Transverse colon (tissue), 4 donors: ENCODE results near the gene SATB2. TPM values are rescaled to one million over a fixed set of nuclear protein-coding genes. Genes with fewer than 3 reads are reported as not detected.

Experiments used
- DNase-seq: peaks from one replicate; pipeline ENCODE4 v3.0.0-alpha.2; 2019
- H3K27ac ChIP-seq, 4 donors: fragments of 200-600 bp; sonication (generic); 2 replicates each; pipeline ENCODE4 v1.5.1; 2016 to 2018; ENCODE audit warnings: inconsistent platforms in 4 of 4
- H3K27me3 ChIP-seq: fragments of 200-600 bp; sonication (generic); 2 replicates; pipeline ENCODE4 v1.5.1; 2017; ENCODE audit warnings: inconsistent platforms
- H3K36me3 ChIP-seq, 4 donors: fragments of 200-600 bp; sonication (generic); 2 replicates each; pipeline ENCODE4 v1.5.1; 2017 to 2019; ENCODE audit warnings: inconsistent platforms in 4 of 4
- H3K4me1 ChIP-seq, 4 donors: fragments of 200-600 bp; sonication (generic); 2 replicates each; pipeline ENCODE4 v1.5.1; 2017 to 2020; ENCODE audit warnings: inconsistent platforms in 4 of 4
- H3K4me3 ChIP-seq, 4 donors: fragments of 200-600 bp; sonication (generic); 1 replicate in 1 of 4; 2 replicates in 3 of 4; pipeline versions ENCODE4 v1.5.1 to v1.6.1; 2017 to 2019; ENCODE audit warnings: inconsistent platforms in 4 of 4
- H3K9me3 ChIP-seq, 2 donors: fragments of 200-600 bp; sonication (generic); 2 replicates each; pipeline ENCODE4 v1.5.1; 2017 to 2019; ENCODE audit warnings: inconsistent platforms in 2 of 2
- EP300 ChIP-seq: sonication (generic); formaldehyde crosslinking; IDR thresholded peaks from one replicate; pipeline ENCODE4 v1.6.1; 2017; ENCODE audit warnings: antibody characterized with exemption, low read depth
- POLR2A ChIP-seq: fragments of 450-650 bp; IDR thresholded peaks from one replicate; pipeline ENCODE4 v1.6.1; 2016; ENCODE audit warnings: antibody characterized with exemption, mild to moderate bottlenecking, moderate library complexity
- POLR2AphosphoS5 ChIP-seq, 3 donors: sonication (generic); formaldehyde crosslinking; IDR thresholded peaks; one replicate each; pipeline ENCODE4 v1.6.1; 2016; ENCODE audit warnings: antibody characterized with exemption in 3 of 3
- WGBS, 2 donors: methylation state at CpG; one replicate each; pipeline ENCODE4 v1.1.5; 2018; ENCODE audit warnings: low coverage in 1 of 2; 5-methylcytosine and 5-hydroxymethylcytosine counted together
- in situ Hi-C, 4 donors: fragments of 200-750 bp; cut with MboI; loops; one replicate each; pipeline versions ENCODE4 v1.15.0 to v1.15.1; 2017; ENCODE audit warnings: low sequenced_read_pairs in 3 of 4, low pct_ligation_motif_present in 1 of 4, low pct_unique_long_range_greater_than_20kb in 1 of 4
- intact Hi-C: fragments of 100-400 bp; cut with DNase I; formaldehyde crosslinking; loops from one replicate; pipeline ENCODE4 v1.15.1; 2023; ENCODE audit warnings: low total_unique reads
- total RNA-seq, 4 donors: library from RNA; depleted of rRNA; stranded (reverse); fragments of >200 nt; gene quantifications; one replicate each; pipeline ENCODE4 v1.1.0, GENCODE V29; 2016
- TF ChIP-seq, protein P1 (sequence below), 5 experiments: fragments of 200-600 bp in 3 of 5; fragments of 450-650 bp in 2 of 5; sonication (generic) in 3 of 5; IDR thresholded peaks; 1 replicate in 2 of 5; 2 replicates in 3 of 5; pipeline ENCODE4 v1.5.1; 2016 to 2017; ENCODE audit warnings: antibody characterized with exemption in 5 of 5, inconsistent platforms in 3 of 5, mild to moderate bottlenecking in 2 of 5, moderate library complexity in 1 of 5

SATB2 gene
- total RNA-seq, 4 donors from 2014 or later: 289 to 316 (median 293) TPM

DNA sequence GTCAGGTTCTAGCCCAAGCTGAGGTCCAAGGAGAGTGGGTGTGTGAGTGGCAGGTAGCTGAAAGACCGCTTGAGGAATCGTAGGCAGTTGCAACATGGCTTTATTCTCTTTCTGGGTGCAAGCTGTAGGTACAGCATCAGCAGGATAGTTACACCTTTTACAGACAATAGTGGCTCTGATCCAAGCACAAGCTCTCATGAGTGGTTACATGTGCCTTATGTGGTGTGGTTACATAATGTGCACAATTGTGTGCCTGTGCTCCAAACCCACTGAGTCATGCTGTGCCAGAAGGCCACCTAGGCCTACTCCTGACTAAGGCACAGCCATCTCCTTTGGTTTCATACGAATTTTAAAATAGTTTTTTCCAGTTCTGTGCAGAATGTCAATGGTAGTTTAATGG is 227.6 kb downstream of the SATB2 start:
- H3K9me3 ChIP-seq: no peaks in the 10 kb centered on the region
- H3K27me3 ChIP-seq: no peaks in the 10 kb centered on the region
- in situ Hi-C loops (loop anchor here in 1 of 4 donors (25.0 kb wide), 1 partner anchor 393 kb away; no protein-coding TSS in a partner anchor), intact Hi-C loops (no loop called here)
- H3K4me1 ChIP-seq: no peaks in the 10 kb centered on the region
- H3K27ac ChIP-seq: no peak overlapping the region
- 29 to 86% methylated on average over 1 to 3 of the region's 3 CpGs for WGBS, 2 donors
- DNase-seq: no peak
- TF ChIP-seq EP300 (no peak), POLR2AphosphoS5 (IDR thresholded peaks at IDR 0.05) (no peak), POLR2A (no peak)
- TF ChIP-seq, protein P1, sequence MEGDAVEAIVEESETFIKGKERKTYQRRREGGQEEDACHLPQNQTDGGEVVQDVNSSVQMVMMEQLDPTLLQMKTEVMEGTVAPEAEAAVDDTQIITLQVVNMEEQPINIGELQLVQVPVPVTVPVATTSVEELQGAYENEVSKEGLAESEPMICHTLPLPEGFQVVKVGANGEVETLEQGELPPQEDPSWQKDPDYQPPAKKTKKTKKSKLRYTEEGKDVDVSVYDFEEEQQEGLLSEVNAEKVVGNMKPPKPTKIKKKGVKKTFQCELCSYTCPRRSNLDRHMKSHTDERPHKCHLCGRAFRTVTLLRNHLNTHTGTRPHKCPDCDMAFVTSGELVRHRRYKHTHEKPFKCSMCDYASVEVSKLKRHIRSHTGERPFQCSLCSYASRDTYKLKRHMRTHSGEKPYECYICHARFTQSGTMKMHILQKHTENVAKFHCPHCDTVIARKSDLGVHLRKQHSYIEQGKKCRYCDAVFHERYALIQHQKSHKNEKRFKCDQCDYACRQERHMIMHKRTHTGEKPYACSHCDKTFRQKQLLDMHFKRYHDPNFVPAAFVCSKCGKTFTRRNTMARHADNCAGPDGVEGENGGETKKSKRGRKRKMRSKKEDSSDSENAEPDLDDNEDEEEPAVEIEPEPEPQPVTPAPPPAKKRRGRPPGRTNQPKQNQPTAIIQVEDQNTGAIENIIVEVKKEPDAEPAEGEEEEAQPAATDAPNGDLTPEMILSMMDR (IDR thresholded peaks at IDR 0.05): no peak
- H3K4me3 ChIP-seq: no peak overlapping the region
- H3K36me3 ChIP-seq: no peaks in the 10 kb centered on the region

DNA sequence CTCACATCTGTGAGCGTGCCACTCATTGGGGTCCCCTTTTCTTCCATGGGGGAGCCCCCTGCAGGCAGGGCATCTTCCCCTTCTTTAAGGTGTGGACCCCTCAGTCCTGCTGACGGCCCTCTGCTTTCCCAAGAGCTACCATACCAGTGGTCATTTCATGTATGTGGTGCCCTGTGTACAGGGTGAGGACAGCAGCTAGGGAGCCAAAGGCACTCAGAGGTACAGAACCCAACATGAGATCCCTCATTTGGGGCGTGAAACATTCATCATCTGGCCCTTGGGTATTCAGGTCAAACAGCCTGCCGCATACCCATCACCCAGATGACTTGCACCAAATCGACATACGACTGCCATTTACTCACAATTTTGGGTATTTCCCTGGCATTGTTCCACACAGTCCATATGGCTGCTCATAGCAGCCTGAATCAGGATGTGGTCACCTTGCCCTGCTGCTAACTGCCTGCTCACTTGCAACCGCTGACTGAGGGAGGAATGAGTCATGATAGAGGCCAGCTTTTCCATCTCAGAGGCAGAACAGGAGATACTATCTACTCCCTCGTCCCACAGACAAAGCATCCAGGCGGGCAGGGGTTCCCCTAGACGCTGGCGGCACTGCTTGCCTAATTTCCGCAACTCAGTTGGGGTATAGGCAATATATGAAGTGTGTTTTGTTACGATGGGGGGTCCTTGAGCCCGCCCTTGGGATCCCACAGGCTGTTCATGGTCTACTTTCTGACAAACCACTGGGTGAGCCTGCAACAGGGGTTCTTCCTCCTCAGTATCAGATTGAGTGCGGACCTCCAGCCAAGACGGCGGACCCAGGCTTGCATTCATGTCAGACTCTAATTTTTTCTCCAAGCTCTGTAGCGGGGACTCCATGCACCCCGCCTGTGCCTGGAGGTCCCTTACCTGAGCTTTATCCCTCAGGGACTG is 228.6 kb downstream of the SATB2 start:
- no peak for TF ChIP-seq POLR2A
- no peak for TF ChIP-seq POLR2AphosphoS5 (IDR thresholded peaks at IDR 0.05)
- TF ChIP-seq, protein P1 (IDR thresholded peaks at IDR 0.05): no peak
- TF ChIP-seq EP300: no peak
- Histone ChIP-seq H3K4me1 (no peaks in the 10 kb centered on the region), H3K36me3 (no peaks in the 10 kb centered on the region), H3K27ac (no peak overlapping the region), H3K9me3 (no peaks in the 10 kb centered on the region), H3K27me3 (no peaks in the 10 kb centered on the region), H3K4me3 (no peak overlapping the region)
- in situ Hi-C loops (loop anchor here in 1 of 4 donors (25.0 kb wide), 1 partner anchor 392 kb away; no protein-coding TSS in a partner anchor), intact Hi-C loops (no loop called here)
- 81% methylated on average over 19 of the region's 19 CpGs; no CpG with 5 or more reads in 1 of the 2 donors for WGBS, 2 donors
- DNase-seq: no peak

DNA sequence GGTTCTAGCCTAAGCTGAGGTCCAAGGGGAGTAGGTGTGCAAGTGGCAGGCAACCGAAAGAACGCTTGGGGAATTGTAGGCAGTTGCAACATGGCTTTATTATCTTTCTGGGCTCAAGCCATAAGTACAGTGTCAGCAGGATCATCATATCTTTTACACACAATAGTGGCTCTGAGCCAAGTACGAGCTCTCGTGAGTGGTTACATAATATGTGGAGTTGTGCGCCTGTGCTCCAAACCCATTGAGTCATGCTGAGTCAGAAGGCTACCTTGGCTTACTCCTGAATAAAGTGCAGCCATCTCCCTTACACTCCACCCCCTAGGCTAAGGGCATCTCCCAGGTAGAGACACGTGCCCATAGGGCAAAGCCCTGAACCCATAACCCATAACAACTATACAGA is 233.9 kb downstream of the SATB2 start:
- in situ Hi-C loops: no loop called here
- Histone ChIP-seq H3K4me3 (no peak overlapping the region), H3K9me3 (no peaks in the 10 kb centered on the region), H3K27ac (no peak overlapping the region), H3K36me3 (no peaks in the 10 kb centered on the region), H3K27me3 (no peaks in the 10 kb centered on the region), H3K4me1 (no peaks in the 10 kb centered on the region)
- intact Hi-C loops: no loop called here
- DNase-seq: no peak
- 88% methylated on average over 6 of the region's 6 CpGs; no CpG with 5 or more reads in 1 of the 2 donors for WGBS, 2 donors
- TF ChIP-seq, protein P1 (IDR thresholded peaks at IDR 0.05): no peak
- TF ChIP-seq EP300 (no peak), POLR2A (no peak), POLR2AphosphoS5 (IDR thresholded peaks at IDR 0.05) (no peak)

DNA sequence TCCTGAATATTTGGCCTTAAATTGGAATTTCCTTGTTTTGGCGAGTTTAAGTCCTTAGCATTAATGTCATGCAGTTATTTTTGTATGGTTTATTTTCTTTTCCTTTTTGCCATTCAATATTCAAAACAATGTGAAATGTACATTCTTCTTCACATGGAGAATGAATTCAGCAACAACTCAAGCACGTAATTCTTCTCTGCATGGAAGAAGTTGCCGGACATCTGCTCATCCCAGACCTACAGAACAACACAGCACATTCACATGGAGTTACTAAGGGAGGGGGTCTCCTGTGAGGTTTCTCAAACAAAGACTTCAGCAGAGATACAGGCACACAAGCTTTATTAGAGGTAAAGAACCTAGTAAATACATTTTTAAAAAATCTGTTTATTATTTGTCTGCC is 236.8 kb downstream of the SATB2 start:
- no peaks in the 10 kb centered on the region for H3K36me3 ChIP-seq
- H3K4me3 ChIP-seq: no peak overlapping the region
- no peaks in the 10 kb centered on the region for H3K27me3 ChIP-seq
- no peaks in the 10 kb centered on the region for H3K4me1 ChIP-seq
- intact Hi-C loops (no loop called here), in situ Hi-C loops (no loop called here)
- no peak overlapping the region for H3K27ac ChIP-seq
- TF ChIP-seq POLR2AphosphoS5 (IDR thresholded peaks at IDR 0.05) (no peak), POLR2A (no peak), EP300 (no peak)
- TF ChIP-seq, protein P1 (IDR thresholded peaks at IDR 0.05): no peak
- no peak for DNase-seq
- WGBS, 2 donors: 72 to 75% methylated on average over 3 of the region's 3 CpGs
- H3K9me3 ChIP-seq: no peaks in the 10 kb centered on the region
